K562 (cell line): ENCODE data around the gene YAF2. TPM values are rescaled to one million over a fixed set of nuclear protein-coding genes. Genes with fewer than 3 reads are reported as not detected.

ENCODE experiments used
- ATAC-seq: fragments of 200-7000 bp; cut with Tn5 transposase; 3 replicates; pipeline ENCODE4 v1.9.1; 2020; ENCODE audit warnings: moderate library complexity
- BruUV-seq: library from RNA; stranded (reverse); fragments of 400-500 nt; replicated peaks from 2 replicates; lab custom pipeline; 2021; lab: Mats Ljungman, UMichigan
- CTCF ChIA-PET: fragments of 300-600 bp; formaldehyde crosslinking; extraction: SDS; loops from one replicate; lab custom pipeline; 2021; ENCODE audit warnings: low intra/inter-chr PET ratio; lab: Yijun Ruan, JAX
- POLR2A ChIA-PET: fragments of 300-600, 350-650 bp; sonication (Branson Sonifier 250); formaldehyde crosslinking; extraction: SDS; loops from one replicate; lab custom pipeline; 2021; ENCODE audit warnings: antibody characterized with exemption, inconsistent platforms; lab: Yijun Ruan, JAX
- DNase-seq, 4 experiments: peaks; one replicate each; pipeline versions ENCODE4 v3.0.0 to v3.0.0-alpha.2; 2011 to 2018; ENCODE audit warnings: low spot score in 3 of 4, mixed read lengths in 3 of 4; ENCODE audit errors: extremely low read depth in 1 of 4
- FAIRE-seq: peaks from 2 replicates; lab custom pipeline; 2011; peaks lifted over from hg19 to GRCh38; lab: Jason Lieb, UNC
- H2AFZ ChIP-seq: 2 replicates; pipeline ENCODE4 v1.6.0; 2011; ENCODE audit warnings: low read depth, low read length, control low read depth, inconsistent platforms
- H3K27ac ChIP-seq: fragments of 200-600 bp; 3 replicates; pipeline ENCODE4 v1.8.0; 2011; ENCODE audit warnings: low read depth, mild to moderate bottlenecking, control low read depth, inconsistent platforms, low read length, moderate library complexity, mixed read lengths; ENCODE audit errors: extremely low read depth
- H3K27me3 ChIP-seq, 2 experiments: fragments of 300-600 bp in 1 of 2; 2 replicates in 1 of 2; 3 replicates in 1 of 2; pipeline versions ENCODE4 v1.6.0 to v1.8.0; 2011; ENCODE audit warnings: inconsistent platforms in 2 of 2, low read length in 2 of 2, mild to moderate bottlenecking in 1 of 2, mixed read lengths in 1 of 2, moderate library complexity in 1 of 2; ENCODE audit not compliant: control insufficient read depth in 2 of 2, insufficient read depth in 2 of 2
- H3K36me3 ChIP-seq: fragments of 300-600 bp; 3 replicates; pipeline ENCODE4 v1.8.0; 2011; ENCODE audit warnings: mild to moderate bottlenecking, low read length, inconsistent platforms; ENCODE audit not compliant: control insufficient read depth, insufficient read depth
- H3K4me1 ChIP-seq, 2 experiments: fragments of 200-600 bp in 1 of 2; replicated peaks in 1 of 2; 2 replicates in 1 of 2; 3 replicates in 1 of 2; pipeline versions ENCODE4 v1.5.1 to v1.8.0; 2011; ENCODE audit warnings: inconsistent platforms in 2 of 2, low read length in 2 of 2, mild to moderate bottlenecking in 1 of 2, mixed read lengths in 1 of 2, moderate library complexity in 1 of 2; ENCODE audit not compliant: control insufficient read depth in 2 of 2, insufficient read depth in 2 of 2
- H3K4me2 ChIP-seq: 2 replicates; pipeline ENCODE4 v1.6.1; 2011; ENCODE audit warnings: low read length, control low read depth, inconsistent platforms, mixed read lengths; ENCODE audit not compliant: insufficient read depth
- H3K4me3 ChIP-seq: fragments of 200-600 bp; sonication (generic), shearing (Covaris generic); 2 replicates; pipeline ENCODE4 v1.5.1; 2016; ENCODE audit warnings: control low read depth, inconsistent platforms
- H3K79me2 ChIP-seq: fragments of 200-600 bp; 3 replicates; pipeline ENCODE4 v1.8.0; 2011; ENCODE audit warnings: low read length, inconsistent platforms; ENCODE audit not compliant: control insufficient read depth, insufficient read depth
- H3K9ac ChIP-seq, 2 experiments: 2 replicates each; pipeline versions ENCODE4 v1.6.0 to v1.6.1; 2011; ENCODE audit warnings: low read depth in 2 of 2, low read length in 2 of 2, control low read depth in 1 of 2, inconsistent platforms in 1 of 2, mild to moderate bottlenecking in 1 of 2, mixed read lengths in 1 of 2; ENCODE audit not compliant: insufficient read depth in 1 of 2
- H3K9me1 ChIP-seq: one replicate; pipeline ENCODE4 v1.6.0; 2011; ENCODE audit warnings: inconsistent platforms, mild to moderate bottlenecking, low read length, moderate library complexity; ENCODE audit not compliant: control insufficient read depth, insufficient read depth
- H3K9me3 ChIP-seq: replicated peaks from 2 replicates; pipeline ENCODE4 v1.5.1; 2011; ENCODE audit warnings: low read depth, low read length, inconsistent platforms; ENCODE audit not compliant: control insufficient read depth, insufficient read depth
- H4K20me1 ChIP-seq: replicated peaks from 2 replicates; pipeline ENCODE4 v1.6.1; 2011; ENCODE audit warnings: low read length, inconsistent platforms, mixed read lengths; ENCODE audit not compliant: control insufficient read depth, insufficient read depth
- CBX5 ChIP-seq: IDR thresholded peaks from 2 replicates; pipeline ENCODE4 v1.6.1; 2014; ENCODE audit warnings: low read depth, borderline replicate concordance
- CHD2 ChIP-seq: IDR thresholded peaks from 2 replicates; pipeline ENCODE4 v1.6.1; 2011; ENCODE audit warnings: low read depth, low read length
- HNRNPLL ChIP-seq: fragments of 200-400 bp; formaldehyde crosslinking; IDR thresholded peaks from 2 replicates; pipeline ENCODE4 v1.6.1; 2017; ENCODE audit warnings: low read length, low read depth, mild to moderate bottlenecking; ENCODE audit not compliant: poor library complexity, severe bottlenecking
- HNRNPUL1 ChIP-seq: fragments of 200-400 bp; formaldehyde crosslinking; IDR thresholded peaks from 2 replicates; pipeline ENCODE4 v1.6.1; 2017; ENCODE audit warnings: low read length
- MAFK ChIP-seq: IDR thresholded peaks from 2 replicates; pipeline ENCODE4 v1.6.1; 2011; ENCODE audit warnings: low read length, improper control_type of control experiment
- MCM3 ChIP-seq: fragments of 450-650 bp; IDR thresholded peaks from 2 replicates; pipeline ENCODE4 v1.6.1; 2016
- TCFL5 ChIP-seq: fragments of 250-450 bp; sonication (Bioruptor Pico); conservative IDR thresholded peaks from 2 replicates; pipeline ENCODE4 v1.6.1; 2021; ENCODE audit warnings: mild to moderate bottlenecking, moderate library complexity, matching md5 sums
- ZNF24 ChIP-seq: fragments of 450-650 bp; IDR thresholded peaks from 2 replicates; pipeline ENCODE4 v1.6.1; 2016
- ZNF717 ChIP-seq: fragments of 250-450 bp; sonication (Bioruptor Pico); IDR thresholded peaks from 2 replicates; pipeline ENCODE4 v1.5.0; 2021
- ZZZ3 ChIP-seq: fragments of 450-650 bp; IDR thresholded peaks from 2 replicates; pipeline ENCODE4 v1.6.1; 2016; ENCODE audit warnings: antibody characterized with exemption, mild to moderate bottlenecking, moderate library complexity
- WGBS: fragments of 100-300 bp; shearing (Covaris generic); methylation state at CpG from one replicate; pipeline ENCODE4 v1.1.6; 2016; ENCODE audit warnings: low coverage, mixed read lengths; ENCODE audit not compliant: insufficient coverage; ENCODE audit errors: missing lambda C conversion rate; 5-methylcytosine and 5-hydroxymethylcytosine counted together
- in situ Hi-C: fragments of 300-500 bp; cut with MboI; formaldehyde crosslinking; loops from 4 replicates; pipeline ENCODE4 v1.15.0; 2018; ENCODE audit warnings: inconsistent platforms, mixed read lengths
- intact Hi-C: fragments of 100-400 bp; cut with micrococcal nuclease; formaldehyde crosslinking; loops from 2 replicates; pipeline ENCODE4 v1.14.2; 2022
- polyA plus RNA-seq, 8 experiments: library from polyadenylated mRNA; depleted of rRNA in 4 of 8; stranded (reverse) in 5 of 8; unstranded in 3 of 8; fragments of >200 nt; fragmentation: Nextera tagmentation in 2 of 8; fragmentation: Illumina TruSeq in 1 of 8; extraction: Ambion mirVana in 2 of 8; extraction: Trizol in 1 of 8; gene quantifications; 2 replicates each; pipeline versions ENCODE4 v1.2.1 to v1.2.3, GENCODE V29; 2011 to 2014; ENCODE audit warnings: inconsistent platforms in 1 of 8, missing spikeins in 1 of 8
- total RNA-seq, 7 experiments: library from RNA; depleted of rRNA in 6 of 7; stranded (reverse); fragments of >200 nt in 6 of 7; fragmentation: Illumina TruSeq in 2 of 7; extraction: Trizol in 2 of 7; gene quantifications; 2 replicates each; pipeline versions ENCODE4 v1.2.1 to v1.2.3, GENCODE V29; 2011 to 2021; ENCODE audit warnings: low replicate concordance in 1 of 7
- TF ChIP-seq, protein P1 (sequence below): fragments of 250-450 bp; sonication (Bioruptor Pico); IDR thresholded peaks from 2 replicates; pipeline ENCODE4 v1.4.0; 2020
- TF ChIP-seq, protein P2 (sequence below): fragments of 450-650 bp; formaldehyde crosslinking; IDR thresholded peaks from 2 replicates; pipeline ENCODE4 v1.4.0; 2020; ENCODE audit warnings: mild to moderate bottlenecking, moderate library complexity
- TF ChIP-seq, protein P3 (sequence below): fragments of 250-450 bp; sonication (Bioruptor Pico); IDR thresholded peaks from 2 replicates; pipeline ENCODE4 v1.8.0; 2021; ENCODE audit warnings: moderate library complexity, mild to moderate bottlenecking, inconsistent platforms
- TF ChIP-seq, protein P4 (sequence below): fragments of 450-650 bp; IDR thresholded peaks from 2 replicates; pipeline ENCODE4 v1.6.1; 2018; ENCODE audit warnings: mild to moderate bottlenecking, low read depth; ENCODE audit not compliant: partially characterized antibody
- TF ChIP-seq, protein P5 (sequence below): sonication (generic); formaldehyde crosslinking; IDR thresholded peaks from 2 replicates; pipeline ENCODE4 v1.8.0; 2023; ENCODE audit warnings: missing genetic modification reagents, mild to moderate bottlenecking, borderline replicate concordance

YAF2 gene
- total and polyA plus RNA-seq, 9 of the 15 experiments (the other 6 are each of a cell fraction or from before 2014, with no cell fraction given), result 10.6 to 26.4 (median 21.3) TPM

DNA sequence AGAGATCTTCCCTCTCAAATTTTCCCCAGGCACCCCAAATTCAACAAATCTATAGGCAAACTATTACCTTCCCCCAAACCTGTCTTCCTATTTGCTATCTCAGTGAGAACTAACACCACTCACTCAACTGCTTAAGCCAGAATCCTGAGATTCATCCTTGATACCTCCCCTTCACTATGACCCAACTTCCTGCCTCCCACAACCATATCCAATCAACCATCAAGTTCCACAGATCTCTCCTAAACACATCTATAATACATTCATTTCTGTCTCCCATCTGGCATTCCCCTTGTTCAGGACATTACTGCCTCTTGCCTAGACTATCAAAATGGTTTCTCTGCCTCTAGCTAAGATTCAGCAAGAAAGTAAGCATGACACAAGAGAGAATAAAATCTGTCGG lies 21.3 kb downstream of the YAF2 start:
- DNase-seq (no peak), FAIRE-seq (no peak), ATAC-seq (peak; percentile 54)
- Histone ChIP-seq H3K27me3 (no peaks in the 10 kb centered on the region), H3K4me3 (no peak overlapping the region), H4K20me1 (peaks cover 4% of the 10 kb centered on the region; the same call in 1 of the 2 replicates), H2AFZ (no peak overlapping the region), H3K79me2 (peaks cover 17% of the 10 kb centered on the region; the same call in 2 of the 3 replicates), H3K4me1 (no peaks in the 10 kb centered on the region), H3K9me3 (no peaks in the 10 kb centered on the region), H3K36me3 (no peaks in the 10 kb centered on the region; the same call in 2 of the 3 replicates), H3K9me1 (no peaks in the 10 kb centered on the region), H3K9ac (no peak overlapping the region), H3K4me2 (no peak overlapping the region), H3K27ac (no peak overlapping the region)
- CTCF ChIA-PET, result no interaction called here
- WGBS, result 80% methylated on average over 1 of the region's 1 CpG
- intact Hi-C loops, result no loop called here
- POLR2A ChIA-PET, result no interaction called here
- no TSS peak for BruUV-seq
- in situ Hi-C loops, result no loop called here
- no peak for TF ChIP-seq MAFK
- TF ChIP-seq, protein P1, sequence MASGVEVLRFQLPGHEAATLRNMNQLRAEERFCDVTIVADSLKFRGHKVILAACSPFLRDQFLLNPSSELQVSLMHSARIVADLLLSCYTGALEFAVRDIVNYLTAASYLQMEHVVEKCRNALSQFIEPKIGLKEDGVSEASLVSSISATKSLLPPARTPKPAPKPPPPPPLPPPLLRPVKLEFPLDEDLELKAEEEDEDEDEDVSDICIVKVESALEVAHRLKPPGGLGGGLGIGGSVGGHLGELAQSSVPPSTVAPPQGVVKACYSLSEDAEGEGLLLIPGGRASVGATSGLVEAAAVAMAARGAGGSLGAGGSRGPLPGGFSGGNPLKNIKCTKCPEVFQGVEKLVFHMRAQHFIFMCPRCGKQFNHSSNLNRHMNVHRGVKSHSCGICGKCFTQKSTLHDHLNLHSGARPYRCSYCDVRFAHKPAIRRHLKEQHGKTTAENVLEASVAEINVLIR (CRISPR knock-in tag), result no peak
- no peak for TF ChIP-seq TCFL5
- TF ChIP-seq, protein P2, sequence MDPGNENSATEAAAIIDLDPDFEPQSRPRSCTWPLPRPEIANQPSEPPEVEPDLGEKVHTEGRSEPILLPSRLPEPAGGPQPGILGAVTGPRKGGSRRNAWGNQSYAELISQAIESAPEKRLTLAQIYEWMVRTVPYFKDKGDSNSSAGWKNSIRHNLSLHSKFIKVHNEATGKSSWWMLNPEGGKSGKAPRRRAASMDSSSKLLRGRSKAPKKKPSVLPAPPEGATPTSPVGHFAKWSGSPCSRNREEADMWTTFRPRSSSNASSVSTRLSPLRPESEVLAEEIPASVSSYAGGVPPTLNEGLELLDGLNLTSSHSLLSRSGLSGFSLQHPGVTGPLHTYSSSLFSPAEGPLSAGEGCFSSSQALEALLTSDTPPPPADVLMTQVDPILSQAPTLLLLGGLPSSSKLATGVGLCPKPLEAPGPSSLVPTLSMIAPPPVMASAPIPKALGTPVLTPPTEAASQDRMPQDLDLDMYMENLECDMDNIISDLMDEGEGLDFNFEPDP (CRISPR knock-in tag), result no peak
- TF ChIP-seq ZNF717 (CRISPR knock-in tag), result no peak
- no peak for TF ChIP-seq CBX5
- no peak for TF ChIP-seq ZNF24
- no peak for TF ChIP-seq HNRNPUL1
- TF ChIP-seq, protein P3, sequence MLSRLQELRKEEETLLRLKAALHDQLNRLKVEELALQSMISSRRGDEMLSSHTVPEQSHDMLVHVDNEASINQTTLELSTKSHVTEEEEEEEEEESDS (CRISPR knock-in tag), result no peak
- TF ChIP-seq, protein P4, sequence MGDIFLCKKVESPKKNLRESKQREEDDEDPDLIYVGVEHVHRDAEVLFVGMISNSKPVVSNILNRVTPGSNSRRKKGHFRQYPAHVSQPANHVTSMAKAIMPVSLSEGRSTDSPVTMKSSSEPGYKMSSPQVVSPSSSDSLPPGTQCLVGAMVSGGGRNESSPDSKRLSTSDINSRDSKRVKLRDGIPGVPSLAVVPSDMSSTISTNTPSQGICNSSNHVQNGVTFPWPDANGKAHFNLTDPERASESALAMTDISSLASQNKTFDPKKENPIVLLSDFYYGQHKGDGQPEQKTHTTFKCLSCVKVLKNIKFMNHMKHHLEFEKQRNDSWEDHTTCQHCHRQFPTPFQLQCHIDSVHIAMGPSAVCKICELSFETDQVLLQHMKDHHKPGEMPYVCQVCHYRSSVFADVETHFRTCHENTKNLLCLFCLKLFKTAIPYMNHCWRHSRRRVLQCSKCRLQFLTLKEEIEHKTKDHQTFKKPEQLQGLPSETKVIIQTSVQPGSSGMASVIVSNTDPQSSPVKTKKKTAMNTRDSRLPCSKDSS, result no peak
- TF ChIP-seq CHD2, result no peak
- TF ChIP-seq, protein P5, sequence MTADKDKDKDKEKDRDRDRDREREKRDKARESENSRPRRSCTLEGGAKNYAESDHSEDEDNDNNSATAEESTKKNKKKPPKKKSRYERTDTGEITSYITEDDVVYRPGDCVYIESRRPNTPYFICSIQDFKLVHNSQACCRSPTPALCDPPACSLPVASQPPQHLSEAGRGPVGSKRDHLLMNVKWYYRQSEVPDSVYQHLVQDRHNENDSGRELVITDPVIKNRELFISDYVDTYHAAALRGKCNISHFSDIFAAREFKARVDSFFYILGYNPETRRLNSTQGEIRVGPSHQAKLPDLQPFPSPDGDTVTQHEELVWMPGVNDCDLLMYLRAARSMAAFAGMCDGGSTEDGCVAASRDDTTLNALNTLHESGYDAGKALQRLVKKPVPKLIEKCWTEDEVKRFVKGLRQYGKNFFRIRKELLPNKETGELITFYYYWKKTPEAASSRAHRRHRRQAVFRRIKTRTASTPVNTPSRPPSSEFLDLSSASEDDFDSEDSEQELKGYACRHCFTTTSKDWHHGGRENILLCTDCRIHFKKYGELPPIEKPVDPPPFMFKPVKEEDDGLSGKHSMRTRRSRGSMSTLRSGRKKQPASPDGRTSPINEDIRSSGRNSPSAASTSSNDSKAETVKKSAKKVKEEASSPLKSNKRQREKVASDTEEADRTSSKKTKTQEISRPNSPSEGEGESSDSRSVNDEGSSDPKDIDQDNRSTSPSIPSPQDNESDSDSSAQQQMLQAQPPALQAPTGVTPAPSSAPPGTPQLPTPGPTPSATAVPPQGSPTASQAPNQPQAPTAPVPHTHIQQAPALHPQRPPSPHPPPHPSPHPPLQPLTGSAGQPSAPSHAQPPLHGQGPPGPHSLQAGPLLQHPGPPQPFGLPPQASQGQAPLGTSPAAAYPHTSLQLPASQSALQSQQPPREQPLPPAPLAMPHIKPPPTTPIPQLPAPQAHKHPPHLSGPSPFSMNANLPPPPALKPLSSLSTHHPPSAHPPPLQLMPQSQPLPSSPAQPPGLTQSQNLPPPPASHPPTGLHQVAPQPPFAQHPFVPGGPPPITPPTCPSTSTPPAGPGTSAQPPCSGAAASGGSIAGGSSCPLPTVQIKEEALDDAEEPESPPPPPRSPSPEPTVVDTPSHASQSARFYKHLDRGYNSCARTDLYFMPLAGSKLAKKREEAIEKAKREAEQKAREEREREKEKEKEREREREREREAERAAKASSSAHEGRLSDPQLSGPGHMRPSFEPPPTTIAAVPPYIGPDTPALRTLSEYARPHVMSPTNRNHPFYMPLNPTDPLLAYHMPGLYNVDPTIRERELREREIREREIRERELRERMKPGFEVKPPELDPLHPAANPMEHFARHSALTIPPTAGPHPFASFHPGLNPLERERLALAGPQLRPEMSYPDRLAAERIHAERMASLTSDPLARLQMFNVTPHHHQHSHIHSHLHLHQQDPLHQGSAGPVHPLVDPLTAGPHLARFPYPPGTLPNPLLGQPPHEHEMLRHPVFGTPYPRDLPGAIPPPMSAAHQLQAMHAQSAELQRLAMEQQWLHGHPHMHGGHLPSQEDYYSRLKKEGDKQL (CRISPR knock-in tag), result no peak
- TF ChIP-seq ZZZ3, result no peak
- no peak for TF ChIP-seq MCM3
- TF ChIP-seq HNRNPLL, result no peak
